PC-9 (cell line): ENCODE results near the gene SHISA7. TPM values are rescaled to one million over a fixed set of nuclear protein-coding genes. Genes with fewer than 3 reads are reported as not detected.
"Not testable (repeated sequence)": the region's sequence is repeated elsewhere in the genome, so short reads cannot be mapped to it uniquely, and the experiment has no call there.

ENCODE experiments used
- BruUV-seq: library from RNA; stranded (reverse); fragments of 400-500 nt; replicated peaks from 2 replicates; lab custom pipeline; 2021; lab: Mats Ljungman, UMichigan
- CTCF ChIA-PET: fragments of 300-600 bp; sonication (Branson Sonifier 250); formaldehyde crosslinking; loops from one replicate; lab custom pipeline; 2022; ENCODE audit warnings: antibody characterized with exemption; lab: Charles Lee
- POLR2A ChIA-PET: fragments of 300-600 bp; sonication (Branson Sonifier 250); formaldehyde crosslinking; loops from one replicate; lab custom pipeline; 2022; ENCODE audit warnings: antibody characterized with exemption; ENCODE audit not compliant: unreplicated experiment; lab: Charles Lee
- DNase-seq, 2 experiments: peaks; one replicate each; pipeline versions ENCODE4 v3.0.0 to v3.0.0-alpha.2; 2015 to 2022; ENCODE audit warnings: mixed read lengths in 1 of 2
- H2AFZ ChIP-seq: fragments of 200-600 bp; sonication (generic); 2 replicates; pipeline ENCODE4 v1.8.1; 2017; ENCODE audit warnings: antibody characterized with exemption
- H3F3A ChIP-seq: fragments of 200-600 bp; sonication (generic); 2 replicates; pipeline ENCODE4 v1.8.1; 2017; ENCODE audit warnings: antibody characterized with exemption, mild to moderate bottlenecking, low read depth; ENCODE audit not compliant: insufficient read depth
- H3K27ac ChIP-seq: fragments of 200-600 bp; sonication (generic); 2 replicates; pipeline ENCODE4 v1.6.1; 2016; ENCODE audit warnings: mixed run types
- H3K27me3 ChIP-seq: fragments of 200-600 bp; sonication (generic); 2 replicates; pipeline ENCODE4 v1.6.1; 2016; ENCODE audit warnings: low read depth, mixed run types; ENCODE audit not compliant: insufficient read depth
- H3K36me3 ChIP-seq: fragments of 200-600 bp; sonication (generic); 2 replicates; pipeline ENCODE4 v1.6.1; 2016; ENCODE audit warnings: low read depth, mixed run types
- H3K4me1 ChIP-seq: fragments of 200-600 bp; sonication (generic); replicated peaks from 2 replicates; pipeline ENCODE4 v1.6.1; 2016; ENCODE audit warnings: mixed run types; ENCODE audit not compliant: insufficient read depth
- H3K4me2 ChIP-seq: fragments of 200-600 bp; sonication (generic); 2 replicates; pipeline ENCODE4 v1.6.1; 2017; ENCODE audit warnings: mixed run types
- H3K4me3 ChIP-seq: fragments of 200-600 bp; sonication (generic); 2 replicates; pipeline ENCODE4 v1.6.1; 2016; ENCODE audit warnings: mixed run types
- H3K79me2 ChIP-seq: fragments of 200-600 bp; sonication (generic); 2 replicates; pipeline ENCODE4 v1.6.1; 2017; ENCODE audit warnings: low read depth, mixed run types
- H3K9me2 ChIP-seq: fragments of 200-600 bp; sonication (generic); 2 replicates; pipeline ENCODE4 v1.8.1; 2017; ENCODE audit warnings: mild to moderate bottlenecking; ENCODE audit not compliant: insufficient read depth
- H3K9me3 ChIP-seq: fragments of 200-600 bp; sonication (generic); 2 replicates; pipeline ENCODE4 v1.8.1; 2016; ENCODE audit warnings: low read depth; ENCODE audit not compliant: insufficient read depth
- H4K20me1 ChIP-seq: fragments of 200-600 bp; sonication (generic); 2 replicates; pipeline ENCODE4 v1.8.1; 2017; ENCODE audit not compliant: insufficient read depth
- EZH2 ChIP-seq: fragments of 200-600 bp; sonication (generic); IDR thresholded peaks from 2 replicates; pipeline ENCODE4 v1.8.0; 2017; ENCODE audit warnings: antibody characterized with exemption, low read depth
- intact Hi-C: fragments of 100-400 bp; cut with micrococcal nuclease; formaldehyde crosslinking; loops from one replicate; pipeline ENCODE4 v1.10.0; 2022; ENCODE audit not compliant: unreplicated experiment
- total RNA-seq: library from RNA; stranded (reverse); gene quantifications from 2 replicates; pipeline ENCODE4 v1.2.3, GENCODE V29; 2021
- TF ChIP-seq, protein P1 (sequence below): fragments of 200-600 bp; sonication (generic); conservative IDR thresholded peaks from 2 replicates; pipeline ENCODE4 v1.6.1; 2017; ENCODE audit warnings: mixed run types, antibody characterized with exemption, mild to moderate bottlenecking, moderate library complexity

SHISA7 gene
- total RNA-seq, 1 experiment from 2014 or later, result not detected

DNA sequence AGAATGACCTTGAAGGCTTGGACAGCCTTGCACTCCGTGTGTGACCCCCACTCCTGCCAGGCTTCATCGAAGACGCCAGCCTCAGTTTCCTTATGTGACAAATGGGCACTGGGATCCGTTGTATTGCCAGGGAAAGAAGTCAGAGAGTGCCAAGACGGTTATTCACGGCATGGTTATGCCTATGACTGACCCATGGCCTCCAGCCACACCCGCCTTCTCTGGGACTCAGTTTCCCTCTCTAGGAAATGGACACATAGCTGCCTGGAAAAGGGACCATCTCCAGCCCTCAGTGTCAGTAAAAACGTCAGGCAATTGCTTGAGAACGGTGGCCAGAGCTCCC is 34.6 kb downstream of the SHISA7 start:
- H2AFZ ChIP-seq, result peak overlapping the region; percentile 85
- H4K20me1 ChIP-seq, result peaks cover 34% of the 10 kb centered on the region
- intact Hi-C loops, result loop anchor here (5.0 kb wide), 1 partner anchor 241 kb away; the partner anchor contains the start of gene DNAAF3
- peak overlapping the region; percentile 84 for H3K4me2 ChIP-seq
- no peaks in the 10 kb centered on the region for H3K9me2 ChIP-seq
- no peak for TF ChIP-seq EZH2
- TF ChIP-seq, protein P1, sequence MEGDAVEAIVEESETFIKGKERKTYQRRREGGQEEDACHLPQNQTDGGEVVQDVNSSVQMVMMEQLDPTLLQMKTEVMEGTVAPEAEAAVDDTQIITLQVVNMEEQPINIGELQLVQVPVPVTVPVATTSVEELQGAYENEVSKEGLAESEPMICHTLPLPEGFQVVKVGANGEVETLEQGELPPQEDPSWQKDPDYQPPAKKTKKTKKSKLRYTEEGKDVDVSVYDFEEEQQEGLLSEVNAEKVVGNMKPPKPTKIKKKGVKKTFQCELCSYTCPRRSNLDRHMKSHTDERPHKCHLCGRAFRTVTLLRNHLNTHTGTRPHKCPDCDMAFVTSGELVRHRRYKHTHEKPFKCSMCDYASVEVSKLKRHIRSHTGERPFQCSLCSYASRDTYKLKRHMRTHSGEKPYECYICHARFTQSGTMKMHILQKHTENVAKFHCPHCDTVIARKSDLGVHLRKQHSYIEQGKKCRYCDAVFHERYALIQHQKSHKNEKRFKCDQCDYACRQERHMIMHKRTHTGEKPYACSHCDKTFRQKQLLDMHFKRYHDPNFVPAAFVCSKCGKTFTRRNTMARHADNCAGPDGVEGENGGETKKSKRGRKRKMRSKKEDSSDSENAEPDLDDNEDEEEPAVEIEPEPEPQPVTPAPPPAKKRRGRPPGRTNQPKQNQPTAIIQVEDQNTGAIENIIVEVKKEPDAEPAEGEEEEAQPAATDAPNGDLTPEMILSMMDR, result no peak
- H3K27ac ChIP-seq, result peak overlapping the region; percentile 28; the same call in 1 of the 2 replicates
- peaks cover 36% of the 10 kb centered on the region for H3F3A ChIP-seq
- ChIA-PET CTCF (no interaction called here), POLR2A (interaction anchor here (0.7 kb wide), 1 partner anchor 107 kb away, joined by 3 read pairs; no protein-coding TSS in a partner anchor)
- peaks cover 21% of the 10 kb centered on the region for H3K4me1 ChIP-seq
- no peaks in the 10 kb centered on the region for H3K9me3 ChIP-seq
- TSS peak; percentile 91 for BruUV-seq
- DNase-seq, result no peak
- H3K36me3 ChIP-seq, result peaks cover 21% of the 10 kb centered on the region
- no peaks in the 10 kb centered on the region for H3K27me3 ChIP-seq
- H3K79me2 ChIP-seq, result peaks cover 40% of the 10 kb centered on the region
- H3K4me3 ChIP-seq, result peak overlapping the region; percentile 63

DNA sequence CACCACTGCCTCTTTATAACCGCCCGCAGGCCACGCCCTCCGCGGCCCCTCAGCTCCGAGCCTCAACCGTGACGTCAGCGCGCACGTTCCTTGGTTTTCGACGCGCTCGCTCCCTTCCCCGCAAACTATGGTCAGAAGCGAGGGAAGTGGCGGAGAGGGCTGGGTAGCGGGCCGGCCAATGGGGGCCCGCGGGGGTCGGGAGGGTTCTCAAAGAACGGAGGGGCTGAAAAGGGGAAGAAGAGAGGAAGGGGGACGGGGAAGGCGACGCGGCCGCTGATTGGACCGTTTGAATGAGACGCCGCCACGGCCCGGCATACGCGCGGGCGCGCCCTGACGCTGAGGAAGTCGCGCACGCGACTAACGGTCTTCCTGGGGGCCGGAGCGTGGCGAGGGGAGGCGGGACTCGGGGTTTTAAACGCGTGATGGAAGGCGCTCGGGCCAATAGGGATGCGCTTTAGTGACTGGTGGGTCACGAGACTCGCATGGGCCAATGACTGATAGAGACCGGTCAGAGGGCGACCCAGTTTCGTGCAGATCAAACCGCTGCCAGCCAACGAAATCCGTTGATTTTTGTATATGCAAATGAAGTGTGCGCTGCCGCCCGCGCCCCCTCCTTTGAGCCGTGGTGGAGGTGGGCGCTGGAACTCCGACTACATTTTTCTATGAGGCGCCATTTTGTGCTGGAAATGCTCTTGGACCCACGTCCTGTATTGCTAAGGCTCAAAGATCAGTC is 35.1 kb downstream of the SHISA7 start:
- H3K79me2 ChIP-seq, result peaks cover 45% of the 10 kb centered on the region
- no TSS peak for BruUV-seq
- H3K4me3 ChIP-seq, result peak overlapping the region; percentile 63
- CTCF ChIA-PET, result no interaction called here
- peak overlapping the region; percentile 84 for H3K4me2 ChIP-seq
- no peaks in the 10 kb centered on the region for H3K9me2 ChIP-seq
- peak overlapping the region; percentile 86 for H3K27ac ChIP-seq
- intact Hi-C loops, result loop anchor here (2.0 to 5.0 kb wide), 3 partner anchors 23 to 241 kb away; partner anchors contain the start of genes DNAAF3, KMT5C, RPL28 and TMEM238
- H2AFZ ChIP-seq, result peak overlapping the region; percentile 85
- peaks cover 21% of the 10 kb centered on the region for H3K4me1 ChIP-seq
- peaks cover 24% of the 10 kb centered on the region for H3K36me3 ChIP-seq
- H3K9me3 ChIP-seq, result no peaks in the 10 kb centered on the region
- no peaks in the 10 kb centered on the region for H3K27me3 ChIP-seq
- POLR2A ChIA-PET, result interaction anchor here (0.5 to 1.2 kb wide), 19 partner anchors 14 to 339 kb away, joined by 3 to 42 read pairs (median 5); partner anchors contain the start of genes HSPBP1, ISOC2, KMT5C and TMEM238
- TF ChIP-seq, protein P1, result no peak
- no peak for TF ChIP-seq EZH2
- peak; percentile 95 to 98 for DNase-seq
- H4K20me1 ChIP-seq, result peaks cover 39% of the 10 kb centered on the region
- peaks cover 41% of the 10 kb centered on the region for H3F3A ChIP-seq

DNA sequence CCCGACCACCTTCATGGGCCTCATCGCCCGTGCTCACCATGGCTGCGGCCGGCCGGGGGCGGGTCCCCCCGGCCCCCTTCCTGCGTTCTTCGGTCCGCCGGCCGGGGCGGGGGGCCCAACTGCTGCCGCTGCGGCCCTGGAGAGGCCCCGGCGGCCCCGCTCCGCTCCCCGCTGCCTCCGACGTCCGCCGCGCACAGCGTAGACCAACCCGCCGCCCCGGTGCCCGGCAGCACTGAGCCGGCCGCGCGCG is 35.6 kb downstream of the SHISA7 start, which contains the start of gene UBE2S:
TSS of gene UBE2S (minus strand) at position 239 of the 250 bp plus-strand sequence. CDS start at position 40, 199 bp downstream.
- POLR2A ChIA-PET, result interaction anchor here (0.6 to 1.2 kb wide), 16 partner anchors 22 to 338 kb away, joined by 3 to 42 read pairs (median 6); partner anchors contain the start of genes HSPBP1, ISOC2, KMT5C and TMEM238
- BruUV-seq, CTCF ChIA-PET, H3K27me3 ChIP-seq, H3K9me3 ChIP-seq, DNase-seq, H3K9me2 ChIP-seq: not testable (repeated sequence)
- H3K4me1 ChIP-seq, result peaks cover 21% of the 10 kb centered on the region
- peak within 1 kb of the TSS; percentile 85 for H2AFZ ChIP-seq
- peak within 1 kb of the TSS; percentile 63 for H3K4me3 ChIP-seq
- peak within 1 kb of the TSS; percentile 86 for H3K27ac ChIP-seq
- intact Hi-C loops, result loop anchor here (2.0 to 5.0 kb wide), 3 partner anchors 23 to 240 kb away; partner anchors contain the start of genes DNAAF3, KMT5C, RPL28 and TMEM238
- peaks cover 50% of the 10 kb centered on the region for H3K79me2 ChIP-seq
- H3F3A ChIP-seq, result peaks cover 46% of the 10 kb centered on the region
- H4K20me1 ChIP-seq, result peaks cover 44% of the 10 kb centered on the region
- H3K36me3 ChIP-seq, result peaks cover 29% of the 10 kb centered on the region
- peak within 1 kb of the TSS; percentile 84 for H3K4me2 ChIP-seq
